Measurements from ENCODE around the gene SPSB2. TPM values are rescaled to one million over a fixed set of nuclear protein-coding genes. Genes with fewer than 3 reads are reported as not detected.
A peak's percentile ranks its signal among the peaks of the same experiment; 100 is the strongest.

Gene SPSB2
- total RNA-seq, 1 experiment from 2014 or later: 20.2 TPM

GRCh38 chr12:6851921-6852650 is 21.0 kb downstream of the SPSB2 start, which contains the start of gene USP5:
Gene USP5 (plus strand): TSS chr12:6852150. CDS start chr12:6852180, 30 bp downstream.
- DNase-seq (ENCODE audit: low spot score): peak; percentile 99

GRCh38 chr12:6851153-6851920 is 21.8 kb downstream of the SPSB2 start, which contains the start of gene CDCA3:
Gene CDCA3 (minus strand): TSS chr12:6851286. CDS start chr12:6850952, 334 bp downstream.
- peak; percentile 98 for DNase-seq (ENCODE audit: low spot score)

GRCh38 chr12:6850796-6851152 is 22.3 kb downstream of the SPSB2 start:
- DNase-seq (ENCODE audit: low spot score): no peak

DNA sequence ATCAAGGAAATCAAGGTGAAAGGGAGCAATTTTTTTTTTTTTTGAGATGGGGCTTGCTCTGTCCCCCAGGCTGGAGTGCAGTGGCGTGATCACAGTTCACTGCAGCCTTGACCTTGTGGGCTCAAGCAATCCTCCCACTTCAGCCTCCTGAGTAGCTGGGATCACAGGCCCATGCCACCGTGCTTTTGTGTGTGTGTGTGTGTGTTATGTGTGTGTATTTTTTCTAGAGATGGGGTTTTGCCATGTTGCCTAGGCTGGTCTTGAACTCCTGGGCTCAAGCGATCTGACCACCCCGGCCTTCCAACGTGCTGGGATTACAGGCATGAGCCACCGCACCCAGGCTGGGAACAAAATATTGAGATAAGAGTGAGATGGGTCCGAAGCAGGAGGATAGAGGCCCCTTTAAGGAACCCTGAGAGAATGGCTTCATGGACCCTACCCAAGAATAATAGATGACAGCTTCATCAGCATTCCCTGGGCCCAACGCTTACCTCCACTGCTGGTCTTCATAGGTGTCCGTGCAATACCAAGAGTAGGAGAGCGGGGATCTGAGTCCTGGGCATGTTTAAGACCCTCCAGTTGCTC is 23.0 kb downstream of the SPSB2 start:
- DNase-seq (ENCODE audit: low spot score): no peak

- DNase-seq (ENCODE audit: low spot score): no peak
Measured at GRCh38 chr12:6849427-6849826, 23.7 kb downstream of the SPSB2 start.

DNA sequence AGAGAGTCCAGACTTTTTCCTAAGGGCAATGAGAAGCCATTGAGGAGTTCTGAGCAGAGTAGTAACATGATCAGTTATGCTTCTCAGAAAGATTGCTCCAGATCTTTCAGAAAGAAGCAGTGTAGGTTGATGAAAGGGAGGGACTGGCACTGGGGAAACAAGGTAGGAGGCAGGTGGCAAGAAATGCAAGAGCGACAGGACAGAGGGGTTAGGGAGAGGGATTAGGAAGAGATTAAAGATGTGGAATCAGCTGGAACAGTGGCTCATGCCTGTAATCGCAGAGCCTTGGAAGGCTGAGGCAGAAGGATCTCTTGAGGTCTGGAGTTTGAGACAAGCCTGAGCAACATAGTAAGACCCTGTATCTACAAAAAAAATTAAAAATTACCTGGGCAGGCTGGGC is 25.4 kb downstream of the SPSB2 start:
- no peak for DNase-seq (ENCODE audit: low spot score)

- DNase-seq (ENCODE audit: low spot score): no peak
Measured at GRCh38 chr12:6846316-6846869, 26.7 kb downstream of the SPSB2 start.

DNA sequence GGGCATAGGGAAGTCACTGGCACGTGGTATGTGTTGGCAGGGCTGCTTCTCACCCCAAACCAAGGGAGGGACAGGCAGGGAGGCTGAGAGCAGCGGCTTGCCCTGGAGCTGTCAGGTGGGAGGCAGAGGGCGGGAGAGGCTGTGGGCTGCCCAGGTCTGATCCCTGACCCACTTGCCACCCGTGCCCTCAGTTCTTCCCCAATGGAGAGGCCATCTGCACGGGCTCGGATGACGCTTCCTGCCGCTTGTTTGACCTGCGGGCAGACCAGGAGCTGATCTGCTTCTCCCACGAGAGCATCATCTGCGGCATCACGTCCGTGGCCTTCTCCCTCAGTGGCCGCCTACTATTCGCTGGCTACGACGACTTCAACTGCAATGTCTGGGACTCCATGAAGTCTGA is 27.7 kb downstream of the SPSB2 start:
- no peak for DNase-seq (ENCODE audit: low spot score)

DNA sequence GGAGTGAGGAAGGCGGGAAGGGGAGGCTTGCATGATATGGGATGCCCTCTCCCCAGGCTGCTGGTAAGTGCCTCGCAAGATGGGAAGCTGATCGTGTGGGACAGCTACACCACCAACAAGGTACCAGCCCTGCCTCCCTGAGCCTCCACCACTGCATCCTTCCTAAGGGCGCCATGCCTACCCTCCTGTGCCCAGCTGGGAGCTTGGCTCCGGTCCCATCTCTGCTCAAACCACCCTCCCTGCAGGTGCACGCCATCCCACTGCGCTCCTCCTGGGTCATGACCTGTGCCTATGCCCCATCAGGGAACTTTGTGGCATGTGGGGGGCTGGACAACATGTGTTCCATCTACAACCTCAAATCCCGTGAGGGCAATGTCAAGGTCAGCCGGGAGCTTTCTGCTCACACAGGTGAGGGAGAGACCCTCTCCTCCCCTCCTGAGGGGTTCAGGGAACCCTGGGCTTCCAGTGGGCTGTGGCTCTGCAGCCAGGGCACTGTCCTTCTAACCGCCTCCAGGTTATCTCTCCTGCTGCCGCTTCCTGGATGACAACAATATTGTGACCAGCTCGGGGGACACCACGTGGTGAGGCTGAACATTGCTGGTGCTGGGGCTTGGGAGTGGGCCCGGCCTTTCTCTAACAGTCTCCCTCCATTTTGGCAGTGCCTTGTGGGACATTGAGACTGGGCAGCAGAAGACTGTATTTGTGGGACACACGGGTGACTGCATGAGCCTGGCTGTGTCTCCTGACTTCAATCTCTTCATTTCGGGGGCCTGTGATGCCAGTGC is 29.8 kb downstream of the SPSB2 start:
- peak; percentile 38 for DNase-seq (ENCODE audit: low spot score)

DNA sequence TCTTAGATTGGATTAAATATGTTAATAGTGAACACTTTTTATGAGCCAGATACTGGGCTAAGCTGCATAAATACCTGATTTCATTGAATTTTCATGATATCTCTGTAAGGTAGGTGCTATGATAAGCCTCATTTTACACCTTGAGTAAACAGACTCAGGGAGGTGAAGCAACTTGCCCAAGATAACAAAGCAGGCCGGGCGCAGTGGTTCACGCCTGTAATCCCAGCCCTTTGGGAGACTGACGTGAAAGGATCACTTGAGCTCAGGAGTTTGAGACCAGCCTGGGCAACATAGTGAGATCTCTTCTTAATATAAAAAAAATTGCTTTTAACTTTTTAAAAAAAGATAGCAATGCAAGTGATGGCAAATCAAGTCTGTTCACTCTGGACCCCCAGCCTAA is 31.0 kb downstream of the SPSB2 start:
- DNase-seq (ENCODE audit: low spot score): no peak

DNA sequence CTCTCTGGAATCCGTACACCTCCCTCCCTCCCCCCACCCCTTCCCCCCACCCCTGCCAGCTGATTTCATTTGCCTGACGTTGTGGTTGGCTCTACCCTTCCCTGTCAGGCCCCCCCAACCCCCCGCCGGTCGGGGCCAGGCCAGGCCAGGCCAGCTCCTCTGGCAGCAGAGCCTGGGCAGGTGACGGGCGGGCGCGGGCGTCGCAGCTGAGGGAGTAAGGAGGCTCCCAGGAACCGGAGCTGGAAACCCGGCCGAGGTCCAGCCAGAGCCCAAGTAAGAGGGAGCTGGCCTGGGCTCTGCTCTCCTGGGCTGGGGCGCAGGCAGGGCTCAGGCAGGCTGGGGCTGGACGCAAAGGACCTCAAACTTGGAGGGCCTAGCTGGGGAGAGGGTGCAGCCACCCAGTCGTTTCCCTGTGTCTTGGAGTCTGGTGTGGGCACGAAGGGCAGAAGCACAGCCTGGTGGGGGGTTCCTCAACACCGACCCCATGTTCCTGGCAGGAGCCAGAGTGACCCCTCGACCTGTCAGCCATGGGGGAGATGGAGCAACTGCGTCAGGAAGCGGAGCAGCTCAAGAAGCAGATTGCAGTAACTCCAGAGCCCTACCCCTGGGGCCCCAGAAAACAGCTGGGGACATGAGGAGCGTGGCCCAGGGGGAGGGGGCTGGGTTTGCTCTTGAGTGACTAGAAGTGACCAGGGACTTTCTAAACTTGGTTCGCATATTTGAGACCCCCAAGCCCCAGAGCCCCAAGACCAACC is 32.2 kb downstream of the SPSB2 start, which contains the start of gene GNB3:
GNB3 (plus strand) TSS at position 165 of the 755 bp plus-strand sequence; CDS start at position 528, 363 bp downstream.
- DNase-seq (ENCODE audit: low spot score): no peak

GRCh38 chr12:6840330-6840729 is 32.8 kb downstream of the SPSB2 start:
- no peak for DNase-seq (ENCODE audit: low spot score)

DNA sequence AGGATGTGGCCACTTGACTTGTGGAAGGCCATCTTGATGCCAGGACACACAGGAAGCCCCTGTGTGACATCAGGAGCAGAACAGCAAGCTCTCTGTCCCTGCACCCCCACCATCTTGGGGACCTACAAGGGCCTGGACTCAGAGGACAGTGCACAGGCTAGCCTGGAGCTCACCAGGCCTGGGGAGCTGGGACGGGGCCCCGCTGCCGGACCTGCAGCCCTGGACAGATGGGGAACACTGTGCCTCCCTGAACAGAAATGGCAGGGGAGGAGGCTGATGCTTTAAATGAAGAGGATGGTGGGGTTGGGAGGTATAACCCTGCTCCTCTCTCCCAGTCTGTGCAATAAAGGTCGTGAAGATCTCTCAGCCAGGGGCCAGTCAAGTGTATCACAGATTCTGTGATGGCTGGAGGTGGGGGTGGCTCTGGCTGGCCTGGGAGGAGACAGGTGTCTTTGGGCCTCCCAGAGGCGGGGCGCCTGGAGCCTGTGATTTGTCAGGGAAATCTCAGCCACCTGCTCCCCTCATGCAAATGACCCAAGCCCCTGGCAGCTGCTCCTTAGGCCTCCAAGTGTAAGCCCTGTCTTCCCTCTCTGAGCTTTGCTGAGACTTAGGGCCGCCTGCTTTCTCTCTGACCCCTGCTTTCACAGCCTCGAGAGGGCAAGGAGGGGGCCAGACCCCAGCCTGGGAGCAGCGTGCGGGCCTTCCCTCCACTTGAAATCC is 33.5 kb downstream of the SPSB2 start:
- DNase-seq (ENCODE audit: low spot score): no peak

GRCh38 chr12:6838854-6839253 is 34.2 kb downstream of the SPSB2 start:
- DNase-seq (ENCODE audit: low spot score): no peak

GRCh38 chr12:6837370-6838060 is 35.6 kb downstream of the SPSB2 start:
- DNase-seq (ENCODE audit: low spot score): no peak

DNA sequence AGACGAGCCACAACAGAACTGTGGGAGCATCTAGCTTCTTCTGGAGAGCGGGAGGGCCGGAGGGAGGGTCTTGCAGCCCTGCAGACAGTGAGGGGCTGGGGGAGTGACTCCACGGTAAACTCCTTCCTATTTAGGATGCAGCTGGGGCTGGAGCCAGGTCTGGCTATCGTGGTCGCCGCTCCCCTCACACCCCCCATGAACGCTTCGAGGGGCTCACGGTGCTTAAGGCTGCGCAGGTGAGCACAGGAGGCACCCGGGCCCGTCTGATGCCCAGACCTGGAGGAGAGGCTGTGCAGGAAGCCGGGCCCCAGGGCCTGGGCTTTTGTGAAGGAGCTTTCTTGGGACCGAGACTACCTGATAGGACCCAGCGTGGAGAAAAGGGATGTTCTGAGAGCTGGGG is 36.3 kb downstream of the SPSB2 start:
- no peak for DNase-seq (ENCODE audit: low spot score)

- no peak for DNase-seq (ENCODE audit: low spot score)
Measured at GRCh38 chr12:6834873-6835272, 38.2 kb downstream of the SPSB2 start.

GRCh38 chr12:6834254-6834653 is 38.8 kb downstream of the SPSB2 start:
- no peak for DNase-seq (ENCODE audit: low spot score)

- DNase-seq (ENCODE audit: low spot score): no peak
Measured at GRCh38 chr12:6833189-6833890, 39.8 kb downstream of the SPSB2 start.

Measured in HT-29 (cell line).